Mucosa of descending colon (tissue), 3 donors: Measurements from ENCODE around the gene BIN1. TPM values are rescaled to one million over a fixed set of nuclear protein-coding genes. Genes with fewer than 3 reads are reported as not detected.

ENCODE experiments used
- ATAC-seq: fragments of 200-7000 bp; cut with Tn5 transposase; one replicate; pipeline ENCODE4 v1.9.1; 2020; ENCODE audit warnings: mild to moderate bottlenecking, moderate library complexity
- DNase-seq, 3 donors: peaks; one replicate each; pipeline ENCODE4 v3.0.0-alpha.2; 2020
- H3K36me3 ChIP-seq: fragments of 200-600 bp; one replicate; pipeline ENCODE4 v1.8.0; 2021; ENCODE audit warnings: low read depth, mild to moderate bottlenecking
- H3K4me1 ChIP-seq: fragments of 200-600 bp; one replicate; pipeline ENCODE4 v1.8.0; 2021; ENCODE audit warnings: low read depth, mild to moderate bottlenecking
- H3K4me3 ChIP-seq: fragments of 200-600 bp; one replicate; pipeline ENCODE4 v1.8.0; 2021; ENCODE audit warnings: mild to moderate bottlenecking
- H3K9me3 ChIP-seq: fragments of 200-600 bp; one replicate; pipeline ENCODE4 v1.8.0; 2021; ENCODE audit warnings: mild to moderate bottlenecking
- intact Hi-C, 2 donors: fragments of 100-400 bp; cut with DNase I in 1 of 2; cut with micrococcal nuclease in 1 of 2; formaldehyde crosslinking; loops; one replicate each; pipeline versions ENCODE4 v1.11.0 to v1.11.1; 2022; cut with DNase I, micrococcal nuclease
- total RNA-seq, 3 donors: library from RNA; stranded (reverse); fragmentation: NEBNext Ultra II Directional in 2 of 3; extraction: Animal tissue kit (Norgen Biotek cat#: 25700) in 2 of 3; gene quantifications; one replicate each; pipeline versions ENCODE4 v1.2.1 to v1.2.4, GENCODE V29; 2021 to 2023
- TF ChIP-seq, protein P1 (sequence below): fragments of 200-600 bp; IDR thresholded peaks from one replicate; pipeline ENCODE4 v1.8.0; 2022; ENCODE audit warnings: antibody characterized with exemption, mild to moderate bottlenecking
- donor health status: DM: no; HTN: no; CAD: no; lungs with moderate emphysema.
- donor health status: DM: no; HTN: no; CAD: no.
- donor health status: DM: no; HTN: yes; CAD: no.

BIN1 gene
- total RNA-seq, 3 donors from 2014 or later, result 37.6 to 65.7 (median 46.3) TPM

DNA sequence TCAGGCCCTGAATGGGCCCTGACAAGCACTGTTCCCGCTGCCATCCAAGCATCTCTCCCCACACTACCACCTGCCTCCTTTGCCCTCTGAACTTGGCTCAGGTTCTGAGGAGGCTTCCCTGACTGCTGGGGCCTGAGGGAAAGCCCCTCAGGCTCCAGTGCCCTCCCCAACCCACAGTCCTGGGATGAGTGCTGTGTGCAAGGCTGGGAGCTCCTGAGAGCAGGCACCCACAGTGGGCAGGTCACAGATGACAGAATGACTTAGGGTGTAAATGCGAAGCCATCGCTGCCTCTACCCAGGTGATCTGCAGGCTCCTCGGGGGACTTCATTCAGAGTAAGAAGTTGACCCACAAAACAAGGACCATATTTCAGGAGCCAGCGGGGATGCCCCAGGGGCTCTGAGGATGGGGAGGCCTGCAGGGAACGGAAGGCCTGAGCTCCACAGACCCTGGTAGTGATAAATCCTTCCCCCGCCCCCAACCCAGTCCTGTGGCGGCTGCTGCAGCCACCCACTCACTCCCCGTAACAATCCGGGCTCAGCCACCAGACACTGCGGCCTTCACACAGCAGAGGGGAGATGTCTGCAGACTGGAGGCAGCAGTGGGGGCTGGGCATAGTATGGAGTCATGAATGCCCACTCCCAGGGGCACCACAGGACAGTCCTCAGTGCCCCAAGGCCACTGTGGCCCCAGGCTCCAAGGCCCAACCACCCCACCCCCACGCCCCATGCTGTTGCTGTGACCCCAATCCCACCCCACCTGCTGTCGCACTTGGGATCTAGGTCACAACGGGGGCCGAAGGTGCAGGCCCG is 8.9 kb downstream of the BIN1 start:
- ATAC-seq (no peak), DNase-seq (peak in 2 of 3 donors; percentile 30 to 43)
- intact Hi-C loops, result no loop called here
- TF ChIP-seq, protein P1, sequence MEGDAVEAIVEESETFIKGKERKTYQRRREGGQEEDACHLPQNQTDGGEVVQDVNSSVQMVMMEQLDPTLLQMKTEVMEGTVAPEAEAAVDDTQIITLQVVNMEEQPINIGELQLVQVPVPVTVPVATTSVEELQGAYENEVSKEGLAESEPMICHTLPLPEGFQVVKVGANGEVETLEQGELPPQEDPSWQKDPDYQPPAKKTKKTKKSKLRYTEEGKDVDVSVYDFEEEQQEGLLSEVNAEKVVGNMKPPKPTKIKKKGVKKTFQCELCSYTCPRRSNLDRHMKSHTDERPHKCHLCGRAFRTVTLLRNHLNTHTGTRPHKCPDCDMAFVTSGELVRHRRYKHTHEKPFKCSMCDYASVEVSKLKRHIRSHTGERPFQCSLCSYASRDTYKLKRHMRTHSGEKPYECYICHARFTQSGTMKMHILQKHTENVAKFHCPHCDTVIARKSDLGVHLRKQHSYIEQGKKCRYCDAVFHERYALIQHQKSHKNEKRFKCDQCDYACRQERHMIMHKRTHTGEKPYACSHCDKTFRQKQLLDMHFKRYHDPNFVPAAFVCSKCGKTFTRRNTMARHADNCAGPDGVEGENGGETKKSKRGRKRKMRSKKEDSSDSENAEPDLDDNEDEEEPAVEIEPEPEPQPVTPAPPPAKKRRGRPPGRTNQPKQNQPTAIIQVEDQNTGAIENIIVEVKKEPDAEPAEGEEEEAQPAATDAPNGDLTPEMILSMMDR, result no peak
- no peak overlapping the region for H3K4me3 ChIP-seq
- H3K4me1 ChIP-seq, result peaks cover 52% of the 10 kb centered on the region
- H3K36me3 ChIP-seq, result no peaks in the 10 kb centered on the region
- no peaks in the 10 kb centered on the region for H3K9me3 ChIP-seq

DNA sequence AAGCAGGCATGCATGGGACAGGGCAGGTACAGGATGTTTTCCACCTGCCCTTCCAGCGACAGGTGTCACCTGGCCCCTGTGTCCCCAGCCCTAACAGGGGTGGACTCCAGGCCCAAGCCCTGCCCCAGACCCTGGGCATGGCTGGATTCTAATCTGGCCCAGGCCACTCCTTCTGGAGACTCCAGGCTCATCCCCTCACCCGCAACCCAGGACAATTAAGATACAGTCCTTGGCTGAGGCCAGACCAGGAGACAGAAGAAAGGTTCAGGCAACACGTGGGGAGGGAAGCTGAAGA is 9.5 kb downstream of the BIN1 start:
- ATAC-seq (peak; percentile 44), DNase-seq (no peak)
- intact Hi-C loops, result no loop called here
- H3K4me3 ChIP-seq, result no peak overlapping the region
- no peaks in the 10 kb centered on the region for H3K9me3 ChIP-seq
- H3K4me1 ChIP-seq, result peaks cover 52% of the 10 kb centered on the region
- TF ChIP-seq, protein P1, result no peak
- no peaks in the 10 kb centered on the region for H3K36me3 ChIP-seq

DNA sequence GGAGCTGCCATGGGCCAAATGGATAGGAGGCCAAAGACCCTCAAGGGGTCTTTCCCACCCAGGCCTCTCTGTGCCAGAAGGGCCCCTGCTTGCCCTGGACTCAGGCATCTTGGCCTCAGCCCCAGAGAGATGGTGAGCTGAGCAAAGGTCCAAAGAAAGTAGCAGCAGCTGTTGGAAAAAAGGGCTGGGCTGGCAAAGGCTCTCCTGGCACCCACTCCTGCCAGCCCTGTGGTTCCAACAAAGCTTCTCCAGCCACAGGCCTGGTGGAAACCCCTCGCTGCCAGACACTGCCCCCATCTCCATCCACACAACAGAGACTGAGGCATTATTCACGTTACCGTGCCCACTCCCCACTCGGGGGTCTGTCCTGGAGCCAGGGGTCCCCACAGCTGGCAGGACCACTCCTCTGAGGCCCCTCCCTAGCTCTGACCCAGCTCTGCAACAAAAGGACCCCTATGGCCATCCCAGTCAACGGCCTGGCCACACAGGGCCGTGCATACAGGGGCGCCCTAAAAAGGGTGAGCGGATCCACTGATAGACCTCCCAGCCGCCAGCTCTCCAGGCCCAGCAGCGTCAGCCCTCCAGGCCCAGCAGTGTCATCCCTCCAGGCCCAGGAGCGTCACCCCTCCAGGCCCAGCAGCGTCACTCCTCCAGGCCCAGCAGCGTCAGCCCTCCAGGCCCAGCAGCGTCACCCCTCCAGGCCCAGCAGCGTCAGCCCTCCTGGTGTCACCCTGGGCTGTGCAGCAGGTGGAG is 10.1 kb downstream of the BIN1 start:
- Histone ChIP-seq H3K9me3 (no peaks in the 10 kb centered on the region), H3K4me1 (peaks cover 52% of the 10 kb centered on the region), H3K36me3 (no peaks in the 10 kb centered on the region), H3K4me3 (no peak overlapping the region)
- ATAC-seq (peak; percentile 37), DNase-seq (peak in 2 of 3 donors; percentile 47 to 66)
- TF ChIP-seq, protein P1, result no peak
- intact Hi-C loops, result no loop called here

DNA sequence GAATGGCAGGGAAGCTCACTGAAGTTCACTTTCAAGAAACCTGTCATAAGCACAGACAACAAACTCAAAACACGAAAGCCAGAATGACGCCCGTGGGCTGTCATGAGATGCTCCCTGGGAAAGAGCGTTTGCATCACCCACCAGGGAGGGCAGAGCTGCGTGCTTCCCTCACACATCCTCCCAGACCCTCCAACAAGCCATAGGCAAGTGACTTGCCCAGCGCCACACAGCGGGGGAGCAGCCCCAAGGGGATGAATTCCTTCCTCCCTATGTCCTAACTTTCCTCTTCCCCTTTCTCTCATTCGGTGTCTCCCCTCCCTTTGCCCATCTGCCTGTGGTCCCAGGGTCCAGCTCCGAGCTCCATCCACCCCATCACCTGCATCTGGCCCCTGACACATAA is 10.7 kb downstream of the BIN1 start:
- no peak for ATAC-seq
- peaks cover 47% of the 10 kb centered on the region for H3K4me1 ChIP-seq
- H3K9me3 ChIP-seq, result no peaks in the 10 kb centered on the region
- TF ChIP-seq, protein P1, result no peak
- H3K4me3 ChIP-seq, result no peak overlapping the region
- intact Hi-C loops, result no loop called here
- no peaks in the 10 kb centered on the region for H3K36me3 ChIP-seq
- DNase-seq, result peak in 2 of 3 donors; percentile 28 to 50

DNA sequence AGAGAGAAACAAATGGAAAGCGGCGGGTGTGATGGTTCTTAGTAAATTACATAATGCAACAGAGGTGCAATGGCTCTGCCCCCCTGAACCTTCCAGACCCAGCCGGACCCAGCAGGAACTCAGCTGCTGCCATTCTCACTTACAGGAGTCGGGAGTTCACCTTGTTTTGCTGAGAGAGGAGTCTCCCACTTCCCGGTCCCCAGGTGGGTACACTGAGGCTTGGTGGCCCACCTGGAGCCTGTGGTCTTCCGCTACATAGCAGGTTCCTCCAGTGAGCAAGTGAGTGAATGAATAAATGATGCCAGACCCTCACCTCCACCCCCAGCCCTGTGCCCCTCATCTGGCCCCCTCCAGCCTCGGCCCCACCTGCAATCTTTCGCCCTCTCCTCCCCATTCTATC is 11.2 kb downstream of the BIN1 start:
- Histone ChIP-seq H3K4me3 (no peak overlapping the region), H3K9me3 (no peaks in the 10 kb centered on the region), H3K4me1 (peaks cover 42% of the 10 kb centered on the region), H3K36me3 (no peaks in the 10 kb centered on the region)
- DNase-seq (peak in 1 of 3 donors; percentile 20), ATAC-seq (no peak)
- TF ChIP-seq, protein P1, result no peak
- intact Hi-C loops, result no loop called here
